Measurements from ENCODE around the gene PGS1.

PGS1 gene

GRCh38 chr17:78355701-78356100 lies 22.7 kb upstream of the PGS1 start:
- POLR2A ChIA-PET, result no interaction called here
- no peak for DNase-seq (ENCODE audit: extremely low spot score)
- CTCF ChIA-PET, result interaction anchor here (1.4 to 1.5 kb wide), 2 partner anchors 16 to 66 kb away, joined by 3 to 4 read pairs; no protein-coding TSS in a partner anchor
- TF ChIP-seq CTCF (IDR thresholded peaks at IDR 0.05; ENCODE audit: control extremely low read depth, extremely low read depth, low read depth, missing control alignments), result no peak

- peak; percentile 91 for DNase-seq (ENCODE audit: extremely low spot score)
- peak; percentile 17 for TF ChIP-seq CTCF (IDR thresholded peaks at IDR 0.05; ENCODE audit: control extremely low read depth, extremely low read depth, low read depth, missing control alignments)
- ChIA-PET CTCF (interaction anchor here (1.5 kb wide), 1 partner anchor 17 kb away, joined by 4 read pairs; no protein-coding TSS in a partner anchor), POLR2A (interaction anchor here (0.6 to 0.9 kb wide), 4 partner anchors 12 to 422 kb away, joined by 3 to 9 read pairs (median 4); no protein-coding TSS in a partner anchor)
Measured at GRCh38 chr17:78356101-78356713, 22.2 kb upstream of the PGS1 start.

GRCh38 chr17:78357177-78357586 lies 21.3 kb upstream of the PGS1 start:
- DNase-seq (ENCODE audit: extremely low spot score), result no peak
- TF ChIP-seq CTCF (IDR thresholded peaks at IDR 0.05; ENCODE audit: control extremely low read depth, extremely low read depth, low read depth, missing control alignments), result no peak
- POLR2A ChIA-PET, result interaction anchor here (0.6 to 1.5 kb wide), 2 partner anchors 13 to 127 kb away, joined by 3 to 4 read pairs; no protein-coding TSS in a partner anchor
- CTCF ChIA-PET, result interaction anchor here (1.0 to 6.2 kb wide), 3 partner anchors 16 to 65 kb away, joined by 3 to 64 read pairs (median 4); no protein-coding TSS in a partner anchor

GRCh38 chr17:78357672-78358537 lies 20.5 kb upstream of the PGS1 start:
- TF ChIP-seq CTCF (IDR thresholded peaks at IDR 0.05; ENCODE audit: control extremely low read depth, extremely low read depth, low read depth, missing control alignments), result no peak
- CTCF ChIA-PET, result interaction anchor here (1.0 to 6.2 kb wide), 5 partner anchors 10 to 107 kb away, joined by 3 to 64 read pairs (median 4); no protein-coding TSS in a partner anchor
- POLR2A ChIA-PET, result interaction anchor here (0.6 to 2.0 kb wide), 4 partner anchors 14 to 128 kb away, joined by 3 to 11 read pairs (median 4); no protein-coding TSS in a partner anchor
- no peak for DNase-seq (ENCODE audit: extremely low spot score)

- POLR2A ChIA-PET, result interaction anchor here (1.0 to 2.0 kb wide), 5 partner anchors 11 to 42 kb away, joined by 3 to 11 read pairs (median 4); no protein-coding TSS in a partner anchor
- TF ChIP-seq CTCF (IDR thresholded peaks at IDR 0.05; ENCODE audit: control extremely low read depth, extremely low read depth, low read depth, missing control alignments), result no peak
- DNase-seq (ENCODE audit: extremely low spot score), result no peak
- CTCF ChIA-PET, result interaction anchor here (1.0 to 6.2 kb wide), 7 partner anchors 10 to 108 kb away, joined by 3 to 64 read pairs (median 4); no protein-coding TSS in a partner anchor
Measured at GRCh38 chr17:78358538-78359320, 19.7 kb upstream of the PGS1 start.
